WTC11 (cell line): ENCODE data around the gene CHST11. TPM values are rescaled to one million over a fixed set of nuclear protein-coding genes. Genes with fewer than 3 reads are reported as not detected.

Experiments
- ATAC-seq: fragments of 200-7000 bp; cut with Tn5 transposase; 2 replicates; pipeline ENCODE4 v1.10.0; 2021; ENCODE audit warnings: mild to moderate bottlenecking, moderate library complexity
- CTCF ChIA-PET: fragments of 300-600 bp; sonication (Branson Sonifier 250); formaldehyde crosslinking; loops from one replicate; lab custom pipeline; 2021; ENCODE audit warnings: antibody characterized with exemption; lab: Charles Lee
- POLR2A ChIA-PET: fragments of 350-600 bp; sonication (Branson Sonifier 250); formaldehyde crosslinking; loops from one replicate; lab custom pipeline; 2021; ENCODE audit warnings: antibody characterized with exemption; lab: Charles Lee
- DNase-seq: peaks from one replicate; pipeline ENCODE4 v3.0.0; 2021; ENCODE audit warnings: low spot score
- H3K27ac Mint-ChIP-seq: 2 replicates; pipeline ENCODE4 v1.8.0; 2021; ENCODE audit warnings: mixed read lengths
- H3K27me3 Mint-ChIP-seq: 2 replicates; pipeline ENCODE4 v1.8.0; 2021; ENCODE audit warnings: low read depth, mild to moderate bottlenecking, moderate library complexity, mixed read lengths
- H3K36me3 Mint-ChIP-seq: 2 replicates; pipeline ENCODE4 v1.8.0; 2021; ENCODE audit warnings: mixed read lengths
- H3K4me1 Mint-ChIP-seq: 2 replicates; pipeline ENCODE4 v1.8.0; 2022; ENCODE audit warnings: mixed read lengths
- H3K4me3 Mint-ChIP-seq: 2 replicates; pipeline ENCODE4 v1.8.0; 2021; ENCODE audit warnings: mild to moderate bottlenecking, moderate library complexity, mixed read lengths
- H3K9me3 Mint-ChIP-seq: 2 replicates; pipeline ENCODE4 v1.8.0; 2021; ENCODE audit warnings: mixed read lengths
- AFF4 ChIP-seq: sonication (generic); formaldehyde crosslinking; IDR thresholded peaks from 2 replicates; pipeline ENCODE4 v1.8.1; 2023; ENCODE audit warnings: mild to moderate bottlenecking, missing genetic modification reagents, borderline replicate concordance
- AR ChIP-seq: fragments of 250-450 bp; sonication (Bioruptor Pico); IDR thresholded peaks from 2 replicates; pipeline ENCODE4 v1.9.0; 2021; ENCODE audit warnings: mild to moderate bottlenecking
- CREM ChIP-seq: sonication (generic); formaldehyde crosslinking; IDR thresholded peaks from 2 replicates; pipeline ENCODE4 v1.8.1; 2022; ENCODE audit warnings: mild to moderate bottlenecking, missing genetic modification reagents, moderate library complexity
- CTCF ChIP-seq: fragments of 200-600 bp; IDR thresholded peaks from 2 replicates; pipeline ENCODE4 v1.8.0; 2022; ENCODE audit warnings: antibody characterized with exemption
- ELF4 ChIP-seq: sonication (generic); formaldehyde crosslinking; IDR thresholded peaks from 2 replicates; pipeline ENCODE4 v1.8.1; 2022; ENCODE audit warnings: low read depth, mild to moderate bottlenecking, moderate library complexity, missing genetic modification reagents
- ETV6 ChIP-seq: sonication (generic); formaldehyde crosslinking; IDR thresholded peaks from 2 replicates; pipeline ENCODE4 v1.8.1; 2022; ENCODE audit warnings: mild to moderate bottlenecking, missing genetic modification reagents
- FOXJ3 ChIP-seq: sonication (generic); formaldehyde crosslinking; IDR thresholded peaks from 2 replicates; pipeline ENCODE4 v1.9.0; 2021; ENCODE audit warnings: missing genetic modification reagents, mild to moderate bottlenecking, borderline replicate concordance
- FOXP4 ChIP-seq: sonication (generic); formaldehyde crosslinking; IDR thresholded peaks from 2 replicates; pipeline ENCODE4 v1.8.0; 2022; ENCODE audit warnings: mild to moderate bottlenecking, missing genetic modification reagents
- GTF2I ChIP-seq: fragments of 250-450 bp; sonication (Bioruptor Pico); conservative IDR thresholded peaks from 2 replicates; pipeline ENCODE4 v1.4.0; 2021; ENCODE audit warnings: mild to moderate bottlenecking
- IRF1 ChIP-seq: sonication (generic); formaldehyde crosslinking; IDR thresholded peaks from 2 replicates; pipeline ENCODE4 v1.8.0; 2023; ENCODE audit warnings: missing genetic modification reagents
- JAZF1 ChIP-seq: fragments of 250-450 bp; sonication (Bioruptor Pico); IDR thresholded peaks from 2 replicates; pipeline ENCODE4 v1.9.0; 2021; ENCODE audit warnings: moderate library complexity, mild to moderate bottlenecking, inconsistent platforms
- OVOL2 ChIP-seq: fragments of 250-450 bp; sonication (Bioruptor Pico); IDR thresholded peaks from 2 replicates; pipeline ENCODE4 v1.9.0; 2021; ENCODE audit warnings: mild to moderate bottlenecking, borderline replicate concordance
- SMAD3 ChIP-seq: sonication (generic); formaldehyde crosslinking; IDR thresholded peaks from 2 replicates; pipeline ENCODE4 v1.8.0; 2022; ENCODE audit warnings: missing genetic modification reagents, mild to moderate bottlenecking, borderline replicate concordance
- TEAD1 ChIP-seq: sonication (generic); formaldehyde crosslinking; IDR thresholded peaks from 2 replicates; pipeline ENCODE4 v1.8.0; 2022; ENCODE audit warnings: mild to moderate bottlenecking, missing genetic modification reagents
- TP53 ChIP-seq: sonication (generic); formaldehyde crosslinking; IDR thresholded peaks from 2 replicates; pipeline ENCODE4 v1.8.1; 2023; ENCODE audit warnings: mild to moderate bottlenecking, missing genetic modification reagents
- USF2 ChIP-seq: sonication (generic); formaldehyde crosslinking; IDR thresholded peaks from 2 replicates; pipeline ENCODE4 v1.8.1; 2023; ENCODE audit warnings: mild to moderate bottlenecking, missing genetic modification reagents, moderate library complexity
- ZNF219 ChIP-seq: sonication (generic); formaldehyde crosslinking; IDR thresholded peaks from 2 replicates; pipeline ENCODE4 v1.8.0; 2023; ENCODE audit warnings: missing genetic modification reagents, mild to moderate bottlenecking, borderline replicate concordance
- ZNF263 ChIP-seq: sonication (generic); formaldehyde crosslinking; IDR thresholded peaks from 2 replicates; pipeline ENCODE4 v1.8.1; 2022; ENCODE audit warnings: low read depth, mild to moderate bottlenecking, moderate library complexity, missing genetic modification reagents
- ZNF416 ChIP-seq: fragments of 250-450 bp; sonication (Bioruptor Pico); IDR thresholded peaks from 2 replicates; pipeline ENCODE4 v1.9.0; 2021; ENCODE audit warnings: mild to moderate bottlenecking, inconsistent platforms
- ZNF423 ChIP-seq: fragments of 250-450 bp; sonication (Bioruptor Pico); IDR thresholded peaks from 2 replicates; pipeline ENCODE4 v2.1.2; 2022; ENCODE audit warnings: mild to moderate bottlenecking, moderate library complexity
- ZSCAN18 ChIP-seq: fragments of 250-450 bp; sonication (Bioruptor Pico); IDR thresholded peaks from 2 replicates; pipeline ENCODE4 v2.1.2; 2022; ENCODE audit warnings: mild to moderate bottlenecking, moderate library complexity
- total RNA-seq: library from RNA; stranded (reverse); gene quantifications from 3 replicates; pipeline ENCODE4 v1.2.3, GENCODE V29; 2021

Gene CHST11
- total RNA-seq, 1 experiment from 2014 or later, result 24.2 TPM

GRCh38 chr12:104506676-104507401, 50.1 kb downstream of the CHST11 start:
- ChIA-PET CTCF (interaction anchor here (0.5 to 2.1 kb wide), 4 partner anchors 30 to 255 kb away, joined by 3 to 12 read pairs (median 3); no protein-coding TSS in a partner anchor), POLR2A (no interaction called here)
- H3K4me1 Mint-ChIP-seq, result peaks cover 73% of the 10 kb centered on the region
- TF ChIP-seq USF2 (CRISPR knock-in tag) (no peak), IRF1 (CRISPR knock-in tag) (no peak), CREM (CRISPR knock-in tag) (no peak), ZNF423 (CRISPR knock-in tag) (peak; percentile 91), AR (CRISPR knock-in tag) (no peak), ZSCAN18 (CRISPR knock-in tag) (peak; percentile 58; the same call in 1 of the 2 replicates), ZNF263 (CRISPR knock-in tag) (no peak), FOXJ3 (no peak), TEAD1 (CRISPR knock-in tag) (peak; percentile 48; the same call in 1 of the 2 replicates), ELF4 (CRISPR knock-in tag) (no peak), TP53 (CRISPR knock-in tag) (no peak), ZNF219 (CRISPR knock-in tag) (no peak), AFF4 (CRISPR knock-in tag) (no peak), FOXP4 (no peak), ETV6 (CRISPR knock-in tag) (0 out of 2 replicates have a peak, but pooled peaks have one; percentile 26), ZNF416 (CRISPR knock-in tag) (no peak), SMAD3 (no peak), GTF2I (no peak), OVOL2 (CRISPR knock-in tag) (no peak), CTCF (no peak), JAZF1 (CRISPR knock-in tag) (no peak)
- peaks cover 7% of the 10 kb centered on the region for H3K9me3 Mint-ChIP-seq
- H3K27me3 Mint-ChIP-seq, result no peaks in the 10 kb centered on the region
- H3K36me3 Mint-ChIP-seq, result peaks cover 6% of the 10 kb centered on the region
- H3K27ac Mint-ChIP-seq, result peak overlapping the region; percentile 53
- peak overlapping the region; percentile 15; the same call in 1 of the 2 replicates for H3K4me3 Mint-ChIP-seq
- peak; percentile 68 for ATAC-seq
- peak; percentile 29 for DNase-seq
